ENCODE measurements around the gene PPP2R2C.

Gene PPP2R2C

DNA sequence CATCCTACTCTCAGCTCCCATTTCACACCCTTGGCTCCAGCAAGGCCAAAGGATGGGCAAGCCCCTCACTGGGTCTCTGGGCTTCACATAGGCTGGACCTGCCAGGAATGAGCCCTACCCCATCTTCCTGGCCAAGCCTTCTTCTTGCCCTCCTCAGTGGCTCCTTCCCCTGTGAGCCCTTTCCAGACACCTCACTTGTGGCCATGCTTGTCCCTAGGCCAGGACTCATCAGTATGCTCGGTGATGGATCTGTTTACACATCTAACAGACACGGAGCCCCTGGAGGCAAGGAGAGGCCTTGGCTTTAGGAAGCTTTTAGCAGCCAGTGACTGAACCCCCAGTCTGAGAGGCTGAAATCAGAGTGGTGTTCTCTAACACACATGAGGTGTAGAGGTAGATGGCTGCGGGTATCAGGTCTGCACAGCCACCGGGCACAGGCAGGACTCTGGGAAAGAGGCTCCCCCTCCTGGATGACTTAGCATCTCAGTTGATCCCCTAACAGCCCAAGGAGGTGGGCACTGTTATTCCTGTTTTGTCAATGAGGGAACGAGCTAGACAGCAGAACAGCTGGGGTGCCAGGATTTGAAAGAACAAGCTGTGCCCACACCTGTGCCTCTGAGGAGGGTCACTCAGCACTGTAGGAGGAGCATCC is 44.8 kb downstream of the PPP2R2C start:
- TF ChIP-seq, protein P1, sequence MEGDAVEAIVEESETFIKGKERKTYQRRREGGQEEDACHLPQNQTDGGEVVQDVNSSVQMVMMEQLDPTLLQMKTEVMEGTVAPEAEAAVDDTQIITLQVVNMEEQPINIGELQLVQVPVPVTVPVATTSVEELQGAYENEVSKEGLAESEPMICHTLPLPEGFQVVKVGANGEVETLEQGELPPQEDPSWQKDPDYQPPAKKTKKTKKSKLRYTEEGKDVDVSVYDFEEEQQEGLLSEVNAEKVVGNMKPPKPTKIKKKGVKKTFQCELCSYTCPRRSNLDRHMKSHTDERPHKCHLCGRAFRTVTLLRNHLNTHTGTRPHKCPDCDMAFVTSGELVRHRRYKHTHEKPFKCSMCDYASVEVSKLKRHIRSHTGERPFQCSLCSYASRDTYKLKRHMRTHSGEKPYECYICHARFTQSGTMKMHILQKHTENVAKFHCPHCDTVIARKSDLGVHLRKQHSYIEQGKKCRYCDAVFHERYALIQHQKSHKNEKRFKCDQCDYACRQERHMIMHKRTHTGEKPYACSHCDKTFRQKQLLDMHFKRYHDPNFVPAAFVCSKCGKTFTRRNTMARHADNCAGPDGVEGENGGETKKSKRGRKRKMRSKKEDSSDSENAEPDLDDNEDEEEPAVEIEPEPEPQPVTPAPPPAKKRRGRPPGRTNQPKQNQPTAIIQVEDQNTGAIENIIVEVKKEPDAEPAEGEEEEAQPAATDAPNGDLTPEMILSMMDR (IDR thresholded peaks at IDR 0.05; ENCODE audit: extremely low read depth, insufficient read depth, missing control alignments) = no peak
- in situ Hi-C loops (cut with MboI; ENCODE audit: low pct_unique_long_range_greater_than_20kb, low sequenced_read_pairs, unreplicated experiment) = no loop called here
- no peak for DNase-seq (ENCODE audit: low spot score)

DNA sequence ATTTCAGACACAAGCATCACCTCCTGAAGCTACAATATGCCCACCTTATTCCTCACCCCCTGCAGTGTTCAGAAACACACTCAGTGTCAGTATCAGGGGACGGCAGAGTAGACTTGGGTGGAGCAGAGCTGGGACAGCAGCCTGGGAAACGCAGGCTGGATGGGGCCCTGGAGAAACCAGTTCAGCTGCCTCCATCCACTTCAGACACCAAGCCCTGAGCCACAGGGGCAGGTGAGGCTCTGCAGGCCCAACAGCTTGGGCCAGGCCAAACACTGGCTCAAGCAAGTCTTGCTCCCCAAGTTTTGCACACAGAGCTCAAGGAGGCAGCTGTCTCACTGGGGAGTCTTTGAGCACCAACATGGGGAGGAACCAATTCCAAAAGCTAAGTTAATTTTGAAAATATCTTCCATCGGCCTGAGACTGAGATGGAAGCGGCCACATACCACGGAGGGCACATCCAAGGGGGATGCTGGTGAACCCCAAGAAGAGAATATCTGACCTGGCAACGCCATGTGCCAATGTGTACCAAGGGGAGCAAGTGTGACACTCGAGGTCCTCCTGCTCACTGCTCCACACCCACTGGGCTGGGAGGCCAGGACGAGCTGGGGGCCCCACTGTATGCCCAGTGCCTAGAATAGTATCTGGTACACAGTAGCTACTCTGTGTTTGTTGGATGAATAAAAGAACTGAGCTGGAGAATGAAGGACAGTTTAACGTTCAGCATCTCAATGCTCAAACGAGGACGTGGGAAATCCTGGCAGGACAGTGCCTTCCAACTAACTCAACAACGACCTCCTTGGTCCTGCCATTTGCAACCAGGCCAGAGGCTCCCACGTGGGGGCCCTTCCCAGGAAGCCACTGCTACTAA is 45.6 kb downstream of the PPP2R2C start:
- TF ChIP-seq, protein P1 (IDR thresholded peaks at IDR 0.05; ENCODE audit: extremely low read depth, insufficient read depth, missing control alignments) = no peak

DNA sequence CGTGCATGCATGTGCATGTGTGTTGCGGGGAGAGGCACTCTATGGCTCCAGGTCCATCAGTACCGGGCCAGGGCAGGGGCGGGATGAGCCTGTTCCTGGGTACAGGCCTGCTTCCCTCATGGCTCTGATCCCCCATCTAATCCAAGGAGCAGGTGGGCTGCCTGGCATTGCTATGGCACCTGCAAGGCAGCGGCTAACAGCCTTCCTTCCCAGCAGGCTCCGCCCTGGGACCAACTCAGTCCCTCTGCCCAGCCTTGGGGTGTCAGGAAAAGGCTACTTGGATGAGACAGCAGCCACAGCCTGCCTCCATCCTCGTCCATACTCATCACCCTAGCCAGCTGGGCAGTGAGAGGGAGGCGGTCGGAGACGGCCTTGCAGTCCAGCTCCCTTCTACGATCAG is 46.5 kb downstream of the PPP2R2C start:
- TF ChIP-seq, protein P1 (IDR thresholded peaks at IDR 0.05; ENCODE audit: extremely low read depth, insufficient read depth, missing control alignments) = no peak
- in situ Hi-C loops (cut with MboI; ENCODE audit: low pct_unique_long_range_greater_than_20kb, low sequenced_read_pairs, unreplicated experiment) = no loop called here
- DNase-seq (ENCODE audit: low spot score) = no peak

More for the DNA sequence above, 45.6 kb downstream of the PPP2R2C start:
- in situ Hi-C loops (cut with MboI; ENCODE audit: low pct_unique_long_range_greater_than_20kb, low sequenced_read_pairs, unreplicated experiment) = no loop called here
- DNase-seq (ENCODE audit: low spot score) = no peak

DNA sequence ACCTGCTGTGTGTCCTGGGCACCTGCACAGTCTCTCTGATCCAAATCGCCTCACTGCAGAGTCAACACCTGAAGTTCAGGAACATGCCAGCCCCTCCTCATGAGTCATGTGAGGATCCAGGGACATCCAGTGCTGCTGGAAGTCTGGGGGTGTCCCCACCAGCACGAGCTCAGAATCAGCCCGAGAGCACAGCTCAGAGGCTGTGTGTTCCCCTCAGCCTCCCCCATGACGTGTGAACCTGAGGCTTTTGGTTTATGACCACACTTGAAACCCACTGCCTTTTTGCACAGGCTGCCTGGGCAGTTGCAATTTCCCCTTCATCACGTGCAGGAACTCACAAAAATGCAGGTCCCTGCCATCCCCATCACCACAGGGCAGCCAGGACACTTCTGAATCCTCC is 47.1 kb downstream of the PPP2R2C start:
- in situ Hi-C loops (cut with MboI; ENCODE audit: low pct_unique_long_range_greater_than_20kb, low sequenced_read_pairs, unreplicated experiment) = no loop called here
- TF ChIP-seq, protein P1 (IDR thresholded peaks at IDR 0.05; ENCODE audit: extremely low read depth, insufficient read depth, missing control alignments) = no peak
- peak; percentile 44 for DNase-seq (ENCODE audit: low spot score)

DNA sequence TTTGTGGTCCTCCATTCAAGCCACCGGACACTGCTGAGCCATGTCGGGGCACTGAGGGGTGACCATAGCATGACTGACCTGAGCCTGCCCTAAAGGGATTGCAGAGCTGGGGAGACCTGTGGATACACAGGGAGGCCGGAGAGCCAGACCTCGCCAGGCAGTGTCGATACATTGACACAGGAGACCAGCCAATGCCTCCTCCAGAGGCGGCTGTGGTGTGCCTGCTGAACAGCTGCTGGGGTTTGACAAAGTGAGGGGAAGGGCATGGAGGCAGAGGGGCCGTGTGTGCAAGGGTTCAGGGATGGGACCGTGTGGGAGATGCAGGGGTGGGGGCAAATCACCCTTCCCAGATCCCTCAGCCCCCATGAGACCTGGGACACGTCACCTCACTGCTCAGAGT is 48.0 kb downstream of the PPP2R2C start:
- DNase-seq (ENCODE audit: low spot score) = no peak
- in situ Hi-C loops (cut with MboI; ENCODE audit: low pct_unique_long_range_greater_than_20kb, low sequenced_read_pairs, unreplicated experiment) = no loop called here
- TF ChIP-seq, protein P1 (IDR thresholded peaks at IDR 0.05; ENCODE audit: extremely low read depth, insufficient read depth, missing control alignments) = no peak

DNA sequence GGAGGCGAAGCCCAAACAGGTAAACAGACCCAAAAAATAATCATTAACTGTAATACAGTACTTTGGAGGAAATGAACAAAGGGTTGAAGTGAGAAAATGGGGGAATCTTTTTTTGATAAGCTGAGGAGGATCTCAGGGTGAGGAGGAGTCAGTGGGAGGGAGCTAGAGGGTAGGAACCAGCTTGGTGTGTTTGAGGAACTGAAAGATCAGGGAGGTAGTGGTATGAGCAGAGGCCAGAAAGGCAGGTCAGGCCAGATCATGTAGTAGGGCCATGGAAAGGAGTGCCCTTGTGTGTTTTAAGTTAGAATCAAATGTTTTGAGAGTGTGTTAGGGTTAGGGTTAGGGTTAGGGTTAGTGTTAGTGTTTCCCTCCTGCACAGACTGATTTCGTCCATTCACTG is 48.8 kb downstream of the PPP2R2C start:
- TF ChIP-seq, protein P1 (IDR thresholded peaks at IDR 0.05; ENCODE audit: extremely low read depth, insufficient read depth, missing control alignments) = no peak
- peak; percentile 74 for DNase-seq (ENCODE audit: low spot score)
- in situ Hi-C loops (cut with MboI; ENCODE audit: low pct_unique_long_range_greater_than_20kb, low sequenced_read_pairs, unreplicated experiment) = no loop called here

Data from GM13977 (cell line).